ENCODE data around the gene TTC39B. TPM values are rescaled to one million over a fixed set of nuclear protein-coding genes. Genes with fewer than 3 reads are reported as not detected.

Gene TTC39B
- total RNA-seq, 1 donor from 2014 or later, result 3.1 TPM

DNA sequence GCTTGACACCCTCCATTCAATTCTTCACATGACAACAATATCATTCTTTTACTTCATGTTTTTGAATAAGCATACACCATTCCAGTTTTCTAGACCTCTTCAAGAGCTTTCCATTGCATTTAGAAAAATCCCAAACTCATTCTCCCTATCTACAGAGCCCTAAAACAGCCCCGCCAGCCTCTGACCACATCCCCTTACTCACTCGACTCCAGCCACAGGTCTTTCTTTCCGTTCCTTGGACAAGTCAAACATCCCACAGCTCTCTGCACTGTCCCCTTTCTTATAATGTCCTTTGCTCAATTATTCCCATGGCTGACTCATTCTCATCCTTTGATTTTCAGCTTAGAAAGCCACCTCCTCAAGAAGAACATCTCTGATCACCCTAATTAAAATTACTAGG, 38.2 kb downstream of the TTC39B start:
- peaks cover 5% of the 10 kb centered on the region for H3K27me3 Mint-ChIP-seq (ENCODE audit: unreplicated experiment)
- TF ChIP-seq, protein P1, sequence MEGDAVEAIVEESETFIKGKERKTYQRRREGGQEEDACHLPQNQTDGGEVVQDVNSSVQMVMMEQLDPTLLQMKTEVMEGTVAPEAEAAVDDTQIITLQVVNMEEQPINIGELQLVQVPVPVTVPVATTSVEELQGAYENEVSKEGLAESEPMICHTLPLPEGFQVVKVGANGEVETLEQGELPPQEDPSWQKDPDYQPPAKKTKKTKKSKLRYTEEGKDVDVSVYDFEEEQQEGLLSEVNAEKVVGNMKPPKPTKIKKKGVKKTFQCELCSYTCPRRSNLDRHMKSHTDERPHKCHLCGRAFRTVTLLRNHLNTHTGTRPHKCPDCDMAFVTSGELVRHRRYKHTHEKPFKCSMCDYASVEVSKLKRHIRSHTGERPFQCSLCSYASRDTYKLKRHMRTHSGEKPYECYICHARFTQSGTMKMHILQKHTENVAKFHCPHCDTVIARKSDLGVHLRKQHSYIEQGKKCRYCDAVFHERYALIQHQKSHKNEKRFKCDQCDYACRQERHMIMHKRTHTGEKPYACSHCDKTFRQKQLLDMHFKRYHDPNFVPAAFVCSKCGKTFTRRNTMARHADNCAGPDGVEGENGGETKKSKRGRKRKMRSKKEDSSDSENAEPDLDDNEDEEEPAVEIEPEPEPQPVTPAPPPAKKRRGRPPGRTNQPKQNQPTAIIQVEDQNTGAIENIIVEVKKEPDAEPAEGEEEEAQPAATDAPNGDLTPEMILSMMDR (IDR thresholded peaks at IDR 0.05; ENCODE audit: partially characterized antibody, unreplicated experiment), result no peak
- no peak for DNase-seq
- no peak overlapping the region for H3K4me3 Mint-ChIP-seq (ENCODE audit: unreplicated experiment)
- no peaks in the 10 kb centered on the region for H3K4me1 Mint-ChIP-seq (ENCODE audit: low read depth, unreplicated experiment)
- no peak overlapping the region for H3K27ac Mint-ChIP-seq (ENCODE audit: unreplicated experiment)
- no peaks in the 10 kb centered on the region for H3K36me3 Mint-ChIP-seq (ENCODE audit: unreplicated experiment)
- H3K9me3 Mint-ChIP-seq (ENCODE audit: unreplicated experiment), result no peaks in the 10 kb centered on the region

DNA sequence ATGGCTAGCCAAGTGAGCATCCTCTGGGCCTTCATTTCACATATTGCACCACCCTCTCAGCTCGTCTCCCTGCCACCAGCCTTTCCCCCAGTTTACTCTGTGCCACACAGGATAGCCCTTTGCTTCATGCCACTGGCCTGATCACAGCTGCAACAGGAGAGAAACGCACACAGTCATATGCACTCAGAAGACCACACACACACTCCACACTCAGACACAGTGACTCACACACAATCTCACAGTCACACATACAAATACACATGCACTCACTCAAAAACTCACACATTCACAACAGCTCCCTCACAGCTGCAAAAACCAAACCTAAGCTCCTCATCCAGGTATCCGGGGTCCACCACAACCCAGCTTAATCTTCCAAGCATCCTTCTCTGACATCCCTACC, 38.7 kb downstream of the TTC39B start:
- no peaks in the 10 kb centered on the region for H3K9me3 Mint-ChIP-seq (ENCODE audit: unreplicated experiment)
- H3K4me3 Mint-ChIP-seq (ENCODE audit: unreplicated experiment), result no peak overlapping the region
- H3K36me3 Mint-ChIP-seq (ENCODE audit: unreplicated experiment), result no peaks in the 10 kb centered on the region
- TF ChIP-seq, protein P1 (IDR thresholded peaks at IDR 0.05; ENCODE audit: partially characterized antibody, unreplicated experiment), result no peak
- H3K27me3 Mint-ChIP-seq (ENCODE audit: unreplicated experiment), result peaks cover 5% of the 10 kb centered on the region
- no peak for DNase-seq
- H3K27ac Mint-ChIP-seq (ENCODE audit: unreplicated experiment), result no peak overlapping the region
- H3K4me1 Mint-ChIP-seq (ENCODE audit: low read depth, unreplicated experiment), result no peaks in the 10 kb centered on the region

DNA sequence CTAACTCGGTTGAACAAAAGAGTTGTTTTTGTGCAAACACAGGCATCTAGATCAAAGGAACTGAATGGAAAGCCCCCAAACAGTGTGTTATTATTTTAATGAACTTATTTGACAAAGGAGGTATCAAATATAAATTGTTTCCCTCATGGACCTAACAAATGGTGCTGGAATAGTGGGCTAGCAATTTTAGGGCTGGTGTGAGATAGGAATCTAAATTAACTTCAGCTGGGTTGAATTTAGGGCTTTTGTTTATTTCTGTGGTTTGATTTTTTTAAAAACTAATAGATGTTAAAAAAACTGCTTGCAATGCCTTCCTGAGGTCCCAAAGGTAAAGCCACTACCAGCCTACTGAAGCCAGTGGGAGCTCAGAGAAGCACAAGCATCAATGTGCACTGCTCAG, 42.1 kb downstream of the TTC39B start:
- Mint-ChIP-seq H3K4me3 (ENCODE audit: unreplicated experiment) (no peak overlapping the region), H3K27ac (ENCODE audit: unreplicated experiment) (no peak overlapping the region), H3K9me3 (ENCODE audit: unreplicated experiment) (no peaks in the 10 kb centered on the region), H3K27me3 (ENCODE audit: unreplicated experiment) (peaks cover 5% of the 10 kb centered on the region), H3K4me1 (ENCODE audit: low read depth, unreplicated experiment) (no peaks in the 10 kb centered on the region), H3K36me3 (ENCODE audit: unreplicated experiment) (no peaks in the 10 kb centered on the region)
- DNase-seq, result no peak
- TF ChIP-seq, protein P1 (IDR thresholded peaks at IDR 0.05; ENCODE audit: partially characterized antibody, unreplicated experiment), result no peak

DNA sequence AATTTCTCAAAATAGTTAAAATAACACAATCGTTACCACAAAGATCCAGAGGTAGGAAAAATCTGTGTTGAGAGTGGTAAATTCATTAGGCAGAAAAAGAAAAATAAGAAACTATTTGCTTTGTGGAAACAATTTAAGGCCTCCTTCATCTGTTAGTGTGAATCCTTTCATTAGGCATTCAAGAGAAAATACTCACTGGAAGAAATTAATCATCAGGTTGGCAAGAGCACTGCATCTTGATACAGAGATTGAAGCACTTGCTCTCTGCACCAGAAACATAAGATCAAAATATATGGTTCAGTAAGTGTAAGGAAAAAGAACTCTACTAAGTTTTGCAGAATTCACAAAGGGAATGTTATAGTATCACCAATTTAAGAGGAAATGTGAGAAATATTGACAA, 44.4 kb downstream of the TTC39B start:
- no peak overlapping the region for H3K27ac Mint-ChIP-seq (ENCODE audit: unreplicated experiment)
- TF ChIP-seq, protein P1 (IDR thresholded peaks at IDR 0.05; ENCODE audit: partially characterized antibody, unreplicated experiment), result no peak
- no peak for DNase-seq
- H3K27me3 Mint-ChIP-seq (ENCODE audit: unreplicated experiment), result no peaks in the 10 kb centered on the region
- no peak overlapping the region for H3K4me3 Mint-ChIP-seq (ENCODE audit: unreplicated experiment)
- no peaks in the 10 kb centered on the region for H3K4me1 Mint-ChIP-seq (ENCODE audit: low read depth, unreplicated experiment)
- H3K36me3 Mint-ChIP-seq (ENCODE audit: unreplicated experiment), result no peaks in the 10 kb centered on the region
- H3K9me3 Mint-ChIP-seq (ENCODE audit: unreplicated experiment), result no peaks in the 10 kb centered on the region

DNA sequence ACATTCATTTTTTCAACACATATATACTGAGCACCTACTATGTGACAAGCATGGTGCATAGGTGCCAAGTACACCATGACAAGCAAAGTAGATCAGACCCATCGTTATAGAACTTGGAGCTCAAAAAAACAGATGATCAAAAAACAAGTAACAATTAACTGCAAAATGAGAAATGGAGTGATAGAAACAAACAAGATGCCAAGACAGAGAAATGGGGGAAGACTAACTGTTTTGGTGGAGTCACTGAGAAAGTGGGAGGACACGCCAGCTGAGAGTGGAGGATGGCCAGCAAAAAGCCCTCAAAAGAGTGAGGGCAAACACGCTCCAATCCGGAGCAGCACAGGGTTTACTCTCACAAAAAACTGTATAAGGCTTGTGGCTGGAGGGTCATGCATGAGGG, 50.6 kb downstream of the TTC39B start:
- Mint-ChIP-seq H3K27me3 (ENCODE audit: unreplicated experiment) (no peaks in the 10 kb centered on the region), H3K4me3 (ENCODE audit: unreplicated experiment) (no peak overlapping the region), H3K27ac (ENCODE audit: unreplicated experiment) (no peak overlapping the region), H3K36me3 (ENCODE audit: unreplicated experiment) (no peaks in the 10 kb centered on the region), H3K9me3 (ENCODE audit: unreplicated experiment) (no peaks in the 10 kb centered on the region), H3K4me1 (ENCODE audit: low read depth, unreplicated experiment) (no peaks in the 10 kb centered on the region)
- TF ChIP-seq, protein P1 (IDR thresholded peaks at IDR 0.05; ENCODE audit: partially characterized antibody, unreplicated experiment), result no peak
- DNase-seq, result no peak

All from glutamatergic neuron (in vitro differentiated cells).